SIG-M5 (cell line): ENCODE results near the gene AGA.

Source experiments
- DNase-seq: peaks from one replicate; lab custom pipeline; 2025; lab: John Stamatoyannopoulos, UW

Gene AGA

GRCh38 chr4:177386278-177386815, 55.9 kb downstream of the AGA start:
- DNase-seq, result no peak

DNA sequence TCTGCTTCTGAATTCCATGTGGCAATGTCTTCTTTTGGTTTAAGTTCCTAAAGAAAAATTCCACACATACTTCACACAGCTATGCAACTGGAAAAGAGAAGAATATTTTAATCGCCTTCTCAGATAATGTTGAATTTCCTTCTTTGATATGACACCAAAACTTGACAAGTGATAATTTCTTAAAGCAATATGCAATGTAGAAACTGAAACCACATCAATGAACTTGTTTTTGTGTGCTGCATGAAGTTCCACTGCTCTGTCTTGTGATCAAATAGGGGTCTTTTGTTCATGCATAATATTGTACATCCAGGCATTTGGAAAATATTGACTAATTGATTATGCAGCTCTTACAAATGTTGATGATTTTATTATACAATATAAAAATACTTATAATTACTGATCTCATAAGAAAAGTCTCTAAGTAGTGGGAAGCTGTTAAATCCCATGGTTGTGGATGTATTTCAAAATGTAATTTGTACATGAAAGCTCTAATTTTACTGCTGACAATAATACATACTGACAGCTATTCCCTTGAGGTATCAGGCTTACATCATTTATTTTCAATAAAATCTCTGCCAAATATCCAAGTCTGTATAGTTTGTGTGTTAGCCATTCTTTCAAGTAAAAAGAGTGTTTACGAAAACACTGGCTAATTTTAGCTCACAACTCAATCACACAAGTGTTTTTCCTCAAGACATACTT, 56.5 kb downstream of the AGA start:
- no peak for DNase-seq

- DNase-seq, result no peak
Measured at GRCh38 chr4:177384856-177385397, 57.3 kb downstream of the AGA start.

DNA sequence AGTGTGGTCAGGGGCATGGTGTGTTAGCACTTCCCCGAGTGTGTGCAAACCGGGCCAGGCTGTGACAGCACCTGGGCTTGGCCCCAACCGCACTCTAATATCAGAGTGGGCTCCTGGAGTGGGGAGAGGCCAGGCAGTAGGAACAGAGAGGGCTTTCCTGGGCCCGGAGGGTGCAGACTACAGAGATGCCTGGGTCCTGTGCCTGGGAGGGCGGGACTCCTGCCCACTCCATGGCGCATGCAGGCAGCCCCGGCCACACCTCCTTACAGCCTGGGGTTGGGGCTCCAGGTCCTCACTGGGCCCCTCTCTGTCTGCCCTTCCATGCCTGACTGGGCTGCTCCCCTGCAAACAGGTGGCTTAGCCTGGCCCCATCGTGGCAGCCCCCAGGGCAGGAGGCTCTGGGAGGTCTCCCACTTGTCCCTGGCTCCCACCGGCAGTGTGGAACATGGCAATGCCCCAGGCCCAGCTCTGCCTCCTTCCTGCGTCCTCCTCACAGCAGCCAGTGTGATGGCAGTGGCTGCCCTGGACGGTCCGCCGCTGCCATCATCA, 60.4 kb downstream of the AGA start:
- DNase-seq, result no peak
